Measurements from ENCODE around the gene RFX1. TPM values are rescaled to one million over a fixed set of nuclear protein-coding genes. Genes with fewer than 3 reads are reported as not detected.

The RFX1 gene
- total and polyA plus RNA-seq, 9 of the 15 experiments (the other 6 are each of a cell fraction or from before 2014, with no cell fraction given), result 0.14 to 19.3 (median 1.2) TPM

- TF ChIP-seq, protein P1, sequence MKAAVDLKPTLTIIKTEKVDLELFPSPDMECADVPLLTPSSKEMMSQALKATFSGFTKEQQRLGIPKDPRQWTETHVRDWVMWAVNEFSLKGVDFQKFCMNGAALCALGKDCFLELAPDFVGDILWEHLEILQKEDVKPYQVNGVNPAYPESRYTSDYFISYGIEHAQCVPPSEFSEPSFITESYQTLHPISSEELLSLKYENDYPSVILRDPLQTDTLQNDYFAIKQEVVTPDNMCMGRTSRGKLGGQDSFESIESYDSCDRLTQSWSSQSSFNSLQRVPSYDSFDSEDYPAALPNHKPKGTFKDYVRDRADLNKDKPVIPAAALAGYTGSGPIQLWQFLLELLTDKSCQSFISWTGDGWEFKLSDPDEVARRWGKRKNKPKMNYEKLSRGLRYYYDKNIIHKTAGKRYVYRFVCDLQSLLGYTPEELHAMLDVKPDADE (conservative IDR thresholded peaks at IDR 0.05; ENCODE audit: control insufficient read depth, low read depth, low read length), result 0 out of 2 replicates have a peak, but pooled peaks have one; percentile 37
- peak; percentile 99 to 100 for TF ChIP-seq KDM1A (IDR thresholded peaks at IDR 0.05)
- TF ChIP-seq SP1 (CRISPR knock-in tag; IDR thresholded peaks at IDR 0.05), result peak; percentile 92
- TF ChIP-seq ZSCAN29 (IDR thresholded peaks at IDR 0.05), result no peak
- no peak for TF ChIP-seq HIVEP1 (CRISPR knock-in tag; IDR thresholded peaks at IDR 0.05)
- no peak for TF ChIP-seq PCBP1 (IDR thresholded peaks at IDR 0.05; ENCODE audit: low read depth, low read length, poor library complexity, severe bottlenecking)
- TF ChIP-seq, protein P2, sequence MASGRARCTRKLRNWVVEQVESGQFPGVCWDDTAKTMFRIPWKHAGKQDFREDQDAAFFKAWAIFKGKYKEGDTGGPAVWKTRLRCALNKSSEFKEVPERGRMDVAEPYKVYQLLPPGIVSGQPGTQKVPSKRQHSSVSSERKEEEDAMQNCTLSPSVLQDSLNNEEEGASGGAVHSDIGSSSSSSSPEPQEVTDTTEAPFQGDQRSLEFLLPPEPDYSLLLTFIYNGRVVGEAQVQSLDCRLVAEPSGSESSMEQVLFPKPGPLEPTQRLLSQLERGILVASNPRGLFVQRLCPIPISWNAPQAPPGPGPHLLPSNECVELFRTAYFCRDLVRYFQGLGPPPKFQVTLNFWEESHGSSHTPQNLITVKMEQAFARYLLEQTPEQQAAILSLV (tag; IDR thresholded peaks at IDR 0.05), result 0 out of 2 replicates have a peak, but pooled peaks have one; percentile 11
- peak; percentile 100 for TF ChIP-seq HDAC2 (IDR thresholded peaks at IDR 0.05)
- no peak for TF ChIP-seq YBX1 (IDR thresholded peaks at IDR 0.05)
- 0 out of 2 replicates have a peak, but pooled peaks have one; percentile 9 for TF ChIP-seq EGR1 (conservative IDR thresholded peaks at IDR 0.05)
- no peak for TF ChIP-seq RREB1 (CRISPR knock-in tag; IDR thresholded peaks at IDR 0.05)
- no peak for TF ChIP-seq NR0B1 (IDR thresholded peaks at IDR 0.05; ENCODE audit: partially characterized antibody)
- no peak for TF ChIP-seq MAFG (tag; conservative IDR thresholded peaks at IDR 0.05)
- peak; percentile 77; the same call in 1 of the 2 replicates for TF ChIP-seq MIER1 (IDR thresholded peaks at IDR 0.05; ENCODE audit: low read depth)
- 0 out of 2 replicates have a peak, but pooled peaks have one; percentile 58 for TF ChIP-seq DMBX1 (CRISPR knock-in tag; IDR thresholded peaks at IDR 0.05; ENCODE audit: borderline replicate concordance)
- no peak for TF ChIP-seq ELK1 (CRISPR knock-in tag; IDR thresholded peaks at IDR 0.05)
- TF ChIP-seq ZC3H8 (IDR thresholded peaks at IDR 0.05), result no peak
These were observed 603 bp downstream of the RFX1 start (continued) for GRCh38 chr19:14005349-14006084.
